Small intestine (tissue), 7 donors: ENCODE measurements around the gene FBXW12. TPM values are rescaled to one million over a fixed set of nuclear protein-coding genes. Genes with fewer than 3 reads are reported as not detected.

ENCODE experiments used
- DNase-seq, 2 donors: peaks; one replicate each; pipeline versions ENCODE4 v3.0.0 to v3.0.0-alpha.2; 2013
- FAIRE-seq: peaks from 2 replicates; lab custom pipeline; 2012; peaks lifted over from hg19 to GRCh38; lab: Jason Lieb, UNC
- H3K27ac ChIP-seq, 3 donors: one replicate each; pipeline ENCODE4 v1.5.1; 2013; ENCODE audit warnings: low read length in 2 of 3, mild to moderate bottlenecking in 2 of 3, control low read depth in 1 of 3, inconsistent platforms in 1 of 3, low read depth in 1 of 3, moderate library complexity in 1 of 3
- H3K27me3 ChIP-seq, 3 donors: one replicate each; pipeline ENCODE4 v1.6.1; 2013; ENCODE audit warnings: low read length in 3 of 3, inconsistent platforms in 1 of 3; ENCODE audit not compliant: control insufficient read depth in 3 of 3, insufficient read depth in 3 of 3
- H3K36me3 ChIP-seq, 3 donors: one replicate each; pipeline ENCODE4 v1.6.1; 2013; ENCODE audit warnings: low read length in 3 of 3, inconsistent platforms in 1 of 3, low read depth in 1 of 3, mild to moderate bottlenecking in 1 of 3, moderate library complexity in 1 of 3; ENCODE audit not compliant: control insufficient read depth in 3 of 3, insufficient read depth in 2 of 3
- H3K4me1 ChIP-seq, 3 donors: one replicate each; pipeline ENCODE4 v1.6.1; 2013; ENCODE audit warnings: low read length in 2 of 3, inconsistent platforms in 1 of 3, low read depth in 1 of 3, mild to moderate bottlenecking in 1 of 3, moderate library complexity in 1 of 3; ENCODE audit not compliant: control insufficient read depth in 3 of 3, insufficient read depth in 2 of 3
- H3K4me3 ChIP-seq, 3 donors: one replicate each; pipeline ENCODE4 v1.5.1; 2013; ENCODE audit warnings: low read length in 3 of 3, control low read depth in 1 of 3, inconsistent platforms in 1 of 3, low read depth in 1 of 3, mild to moderate bottlenecking in 1 of 3, moderate library complexity in 1 of 3
- H3K9me3 ChIP-seq, 2 donors: one replicate each; pipeline ENCODE4 v1.6.1; 2013; ENCODE audit warnings: low read depth in 1 of 2, low read length in 1 of 2; ENCODE audit not compliant: control insufficient read depth in 2 of 2, insufficient read depth in 1 of 2
- WGBS, 3 donors: extraction: QIAGEN DNeasy Blood & Tissue Kit; methylation state at CpG; one replicate each; pipeline ENCODE4 v1.1.7; 2013; 5-methylcytosine and 5-hydroxymethylcytosine counted together
- polyA plus RNA-seq, 4 donors: library from polyadenylated mRNA; stranded (reverse) in 3 of 4; unstranded in 1 of 4; fragments of 200-250 nt in 3 of 4; fragments of 120-200 nt in 1 of 4; gene quantifications; one replicate each; pipeline versions ENCODE4 v1.2.1 to v1.2.3, GENCODE V29; 2013
- donor health status: healthy with polysubstance abuse.
- donor health status: control.
- donor health status: control.
- donor health status: Bipolar disorder and iron deficiency.
- donor health status: healthy.

Gene FBXW12
- polyA plus RNA-seq, 4 donors, result 0.16 TPM; not detected in 3

GRCh38 chr3:48425281-48425812 lies 53.3 kb downstream of the FBXW12 start:
- H3K4me3 ChIP-seq, result no peak overlapping the region
- H3K27me3 ChIP-seq, result no peaks in the 10 kb centered on the region
- H3K27ac ChIP-seq, result peak overlapping the region in 2 of 3 donors; percentile 1 to 2
- 61 to 66% (median 65%) methylated on average over 13 of the region's 13 CpGs for WGBS, 3 donors
- DNase-seq, result peak in 1 of 2 donors; percentile 25
- H3K4me1 ChIP-seq, result peaks cover 0 to 40% (median 7%) of the 10 kb centered on the region in 3 donors
- H3K9me3 ChIP-seq, result no peaks in the 10 kb centered on the region
- peaks cover 0 to 61% (median 0%) of the 10 kb centered on the region in 3 donors for H3K36me3 ChIP-seq
- FAIRE-seq, result no peak

- 40 to 53% (median 46%) methylated on average over 11 of the region's 11 CpGs for WGBS, 3 donors
- H3K27me3 ChIP-seq, result no peaks in the 10 kb centered on the region
- peaks cover 0 to 55% (median 0%) of the 10 kb centered on the region in 3 donors for H3K36me3 ChIP-seq
- H3K27ac ChIP-seq, result peak overlapping the region in 1 of 3 donors; percentile 56
- peak overlapping the region in 1 of 3 donors; percentile 9 for H3K4me3 ChIP-seq
- H3K9me3 ChIP-seq, result no peaks in the 10 kb centered on the region
- no peak for FAIRE-seq
- no peak for DNase-seq
- H3K4me1 ChIP-seq, result peaks cover 0 to 51% (median 7%) of the 10 kb centered on the region in 3 donors
Measured at GRCh38 chr3:48426401-48426909, 54.4 kb downstream of the FBXW12 start.

GRCh38 chr3:48426944-48427629 lies 55.1 kb downstream of the FBXW12 start:
- FAIRE-seq (no peak), DNase-seq (peak in 1 of 2 donors; percentile 29)
- H3K27ac ChIP-seq, result peak overlapping the region in 2 of 3 donors; percentile 56 to 98
- H3K4me1 ChIP-seq, result peaks cover 0 to 58% (median 7%) of the 10 kb centered on the region in 3 donors
- H3K4me3 ChIP-seq, result peak overlapping the region in 2 of 3 donors; percentile 61 to 76
- peaks cover 0 to 54% (median 0%) of the 10 kb centered on the region in 3 donors for H3K36me3 ChIP-seq
- no peaks in the 10 kb centered on the region for H3K9me3 ChIP-seq
- H3K27me3 ChIP-seq, result no peaks in the 10 kb centered on the region
- WGBS, 3 donors, result 41 to 51% (median 47%) methylated on average over 8 of the region's 8 CpGs

- FAIRE-seq (no peak), DNase-seq (peak; percentile 21 to 37)
- peak overlapping the region in 2 of 3 donors; percentile 61 to 76 for H3K4me3 ChIP-seq
- H3K27me3 ChIP-seq, result no peaks in the 10 kb centered on the region
- H3K9me3 ChIP-seq, result no peaks in the 10 kb centered on the region
- H3K36me3 ChIP-seq, result peaks cover 0 to 54% (median 0%) of the 10 kb centered on the region in 3 donors
- 30 to 67% (median 36%) methylated on average over 9 of the region's 9 CpGs for WGBS, 3 donors
- H3K4me1 ChIP-seq, result peaks cover 0 to 63% (median 7%) of the 10 kb centered on the region in 3 donors
- peak overlapping the region in 2 of 3 donors; percentile 46 to 98 for H3K27ac ChIP-seq
Measured at GRCh38 chr3:48427630-48427962, 55.6 kb downstream of the FBXW12 start.

GRCh38 chr3:48428088-48428571 lies 56.1 kb downstream of the FBXW12 start:
- no peak for FAIRE-seq
- Histone ChIP-seq H3K27me3 (no peaks in the 10 kb centered on the region), H3K27ac (peak overlapping the region; percentile 91 to 98 (median 93)), H3K36me3 (peaks cover 0 to 54% (median under 1%) of the 10 kb centered on the region in 3 donors), H3K4me1 (peaks cover under 1 to 68% (median 9%) of the 10 kb centered on the region in 3 donors), H3K9me3 (no peaks in the 10 kb centered on the region), H3K4me3 (peak overlapping the region; percentile 61 to 76 (median 66))
- 9 to 53% (median 27%) methylated on average over 7 of the region's 7 CpGs for WGBS, 3 donors
- DNase-seq, result peak in 1 of 2 donors; percentile 14

- Histone ChIP-seq H3K4me1 (peaks cover 2 to 74% (median 10%) of the 10 kb centered on the region in 3 donors), H3K27ac (peak overlapping the region; percentile 91 to 98 (median 93)), H3K27me3 (no peaks in the 10 kb centered on the region), H3K9me3 (no peaks in the 10 kb centered on the region), H3K4me3 (peak overlapping the region; percentile 61 to 76 (median 66)), H3K36me3 (peaks cover 0 to 53% (median 2%) of the 10 kb centered on the region in 3 donors)
- DNase-seq, result peak; percentile 85 to 88
- WGBS, 3 donors, result 2 to 7% (median 3%) methylated on average over 39 to 60 of the region's 60 CpGs
- no peak for FAIRE-seq
Measured at GRCh38 chr3:48428572-48429316, 56.7 kb downstream of the FBXW12 start.

- FAIRE-seq (no peak), DNase-seq (peak; percentile 73 to 91)
- Histone ChIP-seq H3K36me3 (peaks cover 0 to 46% (median 2%) of the 10 kb centered on the region in 3 donors), H3K4me1 (peaks cover 5 to 79% (median 10%) of the 10 kb centered on the region in 3 donors), H3K4me3 (peak overlapping the region; percentile 66 to 76 (median 74)), H3K27ac (peak overlapping the region; percentile 91 to 98 (median 93)), H3K27me3 (no peaks in the 10 kb centered on the region), H3K9me3 (no peaks in the 10 kb centered on the region)
- 1% methylated on average over 34 to 86 of the region's 86 CpGs for WGBS, 3 donors
Measured at GRCh38 chr3:48429317-48429959, 57.4 kb downstream of the FBXW12 start.
